Activated CD8-positive, alpha-beta T cell treated with anti-CD3 and anti-CD28 coated beads for 36 hours (primary cell): ENCODE data around the gene CCDC97. TPM values are rescaled to one million over a fixed set of nuclear protein-coding genes. Genes with fewer than 3 reads are reported as not detected.
A peak's percentile ranks its signal among the peaks of the same experiment; 100 is the strongest.

Source experiments
- ATAC-seq: fragments of 200-7000 bp; cut with Tn5 transposase; one replicate; pipeline ENCODE4 v1.10.0; 2021; ENCODE audit warnings: mild to moderate bottlenecking, moderate library complexity
- CTCF ChIA-PET: fragments of 350-600 bp; sonication (Branson Sonifier 250); formaldehyde crosslinking; loops from one replicate; lab custom pipeline; 2021; ENCODE audit warnings: antibody characterized with exemption; lab: Charles Lee
- POLR2A ChIA-PET: fragments of 350-600 bp; sonication (Branson Sonifier 250); formaldehyde crosslinking; loops from one replicate; lab custom pipeline; 2021; ENCODE audit warnings: antibody characterized with exemption; lab: Charles Lee
- DNase-seq: peaks from one replicate; pipeline ENCODE4 v3.0.0-alpha.2; 2020
- H3K27ac Mint-ChIP-seq: one replicate; pipeline ENCODE4 v1.8.0; 2021; ENCODE audit warnings: mild to moderate bottlenecking, mixed read lengths
- H3K27me3 Mint-ChIP-seq: one replicate; pipeline ENCODE4 v1.8.0; 2021; ENCODE audit warnings: mixed read lengths
- H3K36me3 Mint-ChIP-seq: one replicate; pipeline ENCODE4 v1.8.0; 2021; ENCODE audit warnings: low read depth, mixed read lengths
- H3K4me1 Mint-ChIP-seq: one replicate; pipeline ENCODE4 v1.8.0; 2021; ENCODE audit warnings: low read depth, mixed read lengths
- H3K4me3 Mint-ChIP-seq: one replicate; pipeline ENCODE4 v1.8.0; 2021; ENCODE audit warnings: mild to moderate bottlenecking, moderate library complexity, mixed read lengths
- H3K9me3 Mint-ChIP-seq: one replicate; pipeline ENCODE4 v1.8.0; 2021; ENCODE audit warnings: mixed read lengths
- CTCF ChIP-seq: fragments of 200-600 bp; IDR thresholded peaks from one replicate; pipeline ENCODE4 v1.8.0; 2022; ENCODE audit warnings: antibody characterized with exemption, mild to moderate bottlenecking
- intact Hi-C: fragments of 100-400 bp; cut with micrococcal nuclease; formaldehyde crosslinking; loops from one replicate; pipeline ENCODE4 v1.10.0; 2022
- total RNA-seq, 2 experiments: library from RNA; stranded (reverse); gene quantifications; one replicate each; pipeline ENCODE4 v1.2.3, GENCODE V29; 2021

CCDC97 gene
- total RNA-seq, 2 experiments from 2014 or later = 15.9 to 20.4 TPM

GRCh38 chr19:41311072-41311471 is 1.1 kb downstream of the CCDC97 start:
- TF ChIP-seq CTCF = no peak
- DNase-seq (no peak), ATAC-seq (no peak)
- Mint-ChIP-seq H3K4me1 (peaks cover 54% of the 10 kb centered on the region), H3K27ac (peak overlapping the region; percentile 98), H3K27me3 (no peaks in the 10 kb centered on the region), H3K4me3 (peak overlapping the region; percentile 98), H3K9me3 (no peaks in the 10 kb centered on the region), H3K36me3 (peaks cover 46% of the 10 kb centered on the region)
- CTCF ChIA-PET = interaction anchor here (1.1 kb wide), 1 partner anchor 11 kb away, joined by 3 read pairs; no protein-coding TSS in a partner anchor
- POLR2A ChIA-PET = interaction anchor here (1.4 to 4.0 kb wide), 6 partner anchors 11 to 40 kb away, joined by 4 to 39 read pairs (median 17); partner anchors contain the start of gene TGFB1
- intact Hi-C loops = no loop called here

DNA sequence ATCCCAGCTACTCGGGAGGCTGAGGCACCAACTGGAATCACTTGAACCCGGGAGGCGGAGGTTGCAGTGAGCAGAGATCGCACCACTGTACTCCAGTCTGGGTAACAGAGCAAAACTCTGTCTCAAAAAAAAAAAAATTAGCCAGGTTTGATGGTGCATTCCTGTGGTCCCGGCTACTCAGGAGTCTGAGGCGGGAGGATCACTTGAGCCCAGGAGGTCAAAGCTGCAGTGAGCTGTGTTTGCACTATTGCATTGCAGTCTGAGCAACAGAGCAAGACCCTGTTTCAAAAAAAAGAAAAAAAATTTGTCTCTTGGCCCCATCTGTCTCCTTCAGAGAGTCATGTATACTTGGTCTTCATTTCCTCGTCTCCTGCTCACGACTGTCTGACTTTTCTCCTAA is 1.6 kb downstream of the CCDC97 start:
- Mint-ChIP-seq H3K36me3 (peaks cover 46% of the 10 kb centered on the region), H3K4me3 (peak overlapping the region; percentile 38), H3K9me3 (no peaks in the 10 kb centered on the region), H3K27me3 (no peaks in the 10 kb centered on the region), H3K4me1 (peaks cover 49% of the 10 kb centered on the region), H3K27ac (peak overlapping the region; percentile 6)
- TF ChIP-seq CTCF = no peak
- CTCF ChIA-PET = no interaction called here
- DNase-seq (no peak), ATAC-seq (no peak)
- POLR2A ChIA-PET = interaction anchor here (0.6 to 3.7 kb wide), 5 partner anchors 10 to 46 kb away, joined by 3 to 39 read pairs (median 4); partner anchors contain the start of gene TGFB1
- intact Hi-C loops = no loop called here

GRCh38 chr19:41316306-41316920 is 6.4 kb downstream of the CCDC97 start:
- Mint-ChIP-seq H3K4me1 (peaks cover 22% of the 10 kb centered on the region), H3K27ac (peak overlapping the region; percentile 78), H3K9me3 (no peaks in the 10 kb centered on the region), H3K4me3 (no peak overlapping the region), H3K27me3 (no peaks in the 10 kb centered on the region), H3K36me3 (peaks cover 42% of the 10 kb centered on the region)
- DNase-seq (no peak), ATAC-seq (no peak)
- no peak for TF ChIP-seq CTCF
- intact Hi-C loops = no loop called here
- ChIA-PET POLR2A (interaction anchor here (2.0 kb wide), 1 partner anchor 10 kb away, joined by 10 read pairs; no protein-coding TSS in a partner anchor), CTCF (interaction anchor here (1.3 to 1.7 kb wide), 2 partner anchors 7 to 8 kb away, joined by 4 to 5 read pairs; no protein-coding TSS in a partner anchor)

DNA sequence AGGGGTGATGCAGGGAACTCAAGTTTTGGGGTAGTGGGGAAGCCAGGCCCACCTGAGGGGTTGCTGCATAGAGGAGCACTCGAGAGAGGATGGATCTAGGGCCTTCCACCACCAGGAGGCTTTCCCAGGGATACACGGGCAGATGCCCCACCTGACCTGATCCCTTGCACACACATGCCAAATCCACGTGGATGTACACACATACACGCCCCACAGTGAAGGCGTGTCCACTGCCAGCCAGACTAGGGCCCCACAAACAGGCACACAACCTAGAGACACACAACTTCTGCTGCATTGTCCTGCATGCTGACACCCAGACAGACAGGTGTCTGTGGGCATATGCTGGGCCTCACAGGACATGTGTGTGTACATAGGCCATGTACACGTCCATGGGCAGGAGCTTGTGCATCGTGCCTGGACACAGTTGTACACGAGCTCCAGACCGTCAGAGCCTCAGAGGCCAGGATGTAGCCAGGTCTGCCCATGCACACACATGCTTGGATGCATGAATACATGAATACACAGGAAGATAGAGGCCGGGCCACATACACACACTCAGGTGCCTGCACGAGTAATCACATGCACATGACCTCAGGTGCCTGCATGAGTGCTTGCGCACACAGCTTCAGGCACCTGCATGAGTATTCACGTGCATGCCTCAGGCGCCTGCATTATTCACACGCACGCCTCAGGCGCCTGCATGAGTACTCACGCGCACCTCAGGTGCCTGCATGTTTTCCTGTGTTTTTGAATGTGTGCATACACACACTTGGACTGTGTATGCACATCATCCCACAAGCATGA is 8.9 kb downstream of the CCDC97 start:
- POLR2A ChIA-PET = interaction anchor here (0.7 to 2.0 kb wide), 4 partner anchors 9 to 55 kb away, joined by 4 to 5 read pairs (median 5); partner anchors contain the start of genes CCDC97 and HNRNPUL1
- peak overlapping the region; percentile 38 for H3K27ac Mint-ChIP-seq
- peaks cover 27% of the 10 kb centered on the region for H3K4me1 Mint-ChIP-seq

More for the DNA sequence above, 8.9 kb downstream of the CCDC97 start:
- ATAC-seq (no peak), DNase-seq (no peak)
- CTCF ChIA-PET = no interaction called here
- Mint-ChIP-seq H3K9me3 (no peaks in the 10 kb centered on the region), H3K36me3 (peaks cover 43% of the 10 kb centered on the region), H3K4me3 (no peak overlapping the region), H3K27me3 (no peaks in the 10 kb centered on the region)
- no peak for TF ChIP-seq CTCF
- intact Hi-C loops = no loop called here
